GM18520 (cell line): ENCODE results near the gene MPDZ.

Experiments
- ATAC-seq: cut with Tn5 transposase; IDR thresholded peaks from one replicate; pipeline ENCODE4 v1.9.1; 2021; ENCODE audit not compliant: unreplicated experiment

The MPDZ gene

GRCh38 chr9:13142776-13143175, 136.7 kb downstream of the MPDZ start:
- ATAC-seq, result no peak

DNA sequence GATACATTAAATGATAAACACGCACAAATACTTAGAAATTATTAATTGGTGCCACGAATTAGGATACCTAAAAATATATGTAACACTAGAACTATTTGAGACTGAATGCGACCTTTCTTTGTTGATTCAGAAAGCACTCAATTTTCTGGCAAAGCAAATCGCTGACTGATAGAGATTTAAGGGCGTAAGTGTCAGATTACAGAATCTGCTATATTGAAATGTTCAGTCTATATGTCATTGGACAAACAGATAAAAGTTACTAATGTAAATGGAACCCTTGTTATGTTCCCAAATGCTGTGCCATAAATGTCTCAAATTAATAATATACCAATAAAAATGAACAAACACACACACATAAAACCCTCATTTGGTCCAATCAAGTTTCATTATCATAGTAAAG, 137.9 kb downstream of the MPDZ start:
- no peak for ATAC-seq

GRCh38 chr9:13140843-13141592, 138.5 kb downstream of the MPDZ start:
- ATAC-seq, result no peak

DNA sequence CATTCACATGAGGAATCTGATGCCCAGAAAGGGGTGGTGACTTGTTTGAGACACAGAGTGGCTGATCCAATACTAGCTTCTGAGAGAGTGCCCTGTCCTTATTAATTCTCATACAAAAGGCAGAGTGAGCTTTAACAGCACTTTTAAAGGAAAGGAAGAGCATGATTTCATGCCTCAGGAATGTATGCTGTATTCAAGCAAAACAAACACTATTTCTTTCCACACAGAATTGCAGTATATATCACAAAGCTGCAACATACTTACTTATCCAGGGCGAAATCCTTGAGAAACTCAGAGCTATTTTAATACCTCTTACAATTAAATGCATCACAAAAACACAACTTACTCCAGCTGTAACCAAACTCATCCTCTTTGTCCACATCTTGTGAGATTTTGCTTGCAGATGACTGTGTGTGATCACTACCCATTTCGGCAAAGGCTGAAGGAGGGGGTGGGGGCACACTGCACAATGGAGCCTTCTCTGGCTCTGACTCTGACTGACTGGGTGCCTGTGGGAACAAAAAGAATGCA, 139.8 kb downstream of the MPDZ start:
- no peak for ATAC-seq

DNA sequence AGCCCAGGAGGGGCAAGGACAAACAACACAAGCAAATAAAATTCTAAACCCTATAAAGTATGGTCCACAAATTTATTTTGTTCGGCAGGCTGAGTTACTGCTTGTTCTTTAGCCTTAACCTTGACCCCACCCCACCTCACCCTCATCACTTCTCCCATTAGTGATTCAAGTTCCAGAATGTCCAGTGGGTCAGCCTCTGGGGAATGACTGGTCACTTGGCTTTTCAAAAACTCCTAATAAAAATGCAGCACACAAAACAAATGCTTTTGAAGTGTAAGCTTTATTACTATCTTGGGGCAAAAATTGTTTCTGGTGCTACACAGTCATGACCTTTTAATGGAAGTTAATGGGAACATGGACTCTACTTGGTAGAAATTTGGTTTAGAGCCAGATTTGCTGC, 142.1 kb downstream of the MPDZ start:
- ATAC-seq, result no peak

- ATAC-seq, result no peak
Observed at GRCh38 chr9:13131991-13132390, 147.5 kb downstream of the MPDZ start.

DNA sequence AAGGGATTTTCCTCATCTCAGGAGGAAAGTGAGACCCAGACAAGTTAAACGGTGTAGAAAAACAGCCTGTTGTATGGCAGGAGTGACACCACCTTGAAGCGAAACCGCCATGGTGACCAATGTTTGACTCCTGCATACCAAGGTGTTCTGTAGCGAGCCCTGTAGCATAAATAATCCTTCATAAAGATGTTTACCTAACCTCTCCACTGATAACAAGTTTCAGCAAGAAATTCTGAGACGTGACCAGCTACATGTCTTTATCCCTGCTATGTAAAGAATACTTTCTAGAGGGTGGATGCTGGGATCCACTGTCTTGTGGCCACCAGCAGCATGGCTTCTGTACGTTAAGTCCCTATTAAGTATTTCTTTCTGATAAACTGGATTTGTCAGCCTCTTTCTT, 148.1 kb downstream of the MPDZ start:
- no peak for ATAC-seq

GRCh38 chr9:13128266-13128860, 151.1 kb downstream of the MPDZ start:
- no peak for ATAC-seq

GRCh38 chr9:13127131-13127530, 152.4 kb downstream of the MPDZ start:
- no peak for ATAC-seq

GRCh38 chr9:13125261-13125660, 154.2 kb downstream of the MPDZ start:
- no peak for ATAC-seq

DNA sequence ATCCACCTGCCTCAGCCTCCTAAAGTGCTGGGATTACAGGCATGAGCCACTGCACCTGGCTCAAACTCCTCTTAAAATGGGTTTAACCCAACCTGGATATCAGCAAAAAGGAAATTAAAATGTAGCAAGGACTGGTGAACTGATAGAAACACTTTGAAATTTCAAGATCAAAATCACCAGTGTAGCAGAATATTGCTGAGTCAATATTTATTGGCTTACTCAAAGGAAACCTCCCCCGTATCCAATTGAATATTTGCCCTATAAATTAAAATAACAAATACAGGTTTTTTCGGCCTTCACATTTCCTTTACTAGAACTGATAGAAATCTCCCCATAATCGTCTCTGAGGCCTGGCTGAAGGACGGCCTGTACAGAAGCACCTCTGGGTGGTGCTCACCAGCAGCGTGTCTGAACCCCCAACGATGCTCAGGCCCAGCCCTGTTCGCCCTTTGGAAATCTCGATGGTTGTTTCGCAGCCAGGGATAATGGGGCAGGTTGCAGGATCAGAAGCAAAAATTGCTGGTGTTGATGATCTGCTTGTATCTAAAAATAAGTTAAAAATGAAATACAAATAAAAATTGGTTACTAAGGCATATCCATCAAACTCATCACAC, 156.6 kb downstream of the MPDZ start:
- no peak for ATAC-seq

- no peak for ATAC-seq
Observed at GRCh38 chr9:13118313-13118712, 161.2 kb downstream of the MPDZ start.

- no peak for ATAC-seq
Observed at GRCh38 chr9:13116292-13116691, 163.2 kb downstream of the MPDZ start.

DNA sequence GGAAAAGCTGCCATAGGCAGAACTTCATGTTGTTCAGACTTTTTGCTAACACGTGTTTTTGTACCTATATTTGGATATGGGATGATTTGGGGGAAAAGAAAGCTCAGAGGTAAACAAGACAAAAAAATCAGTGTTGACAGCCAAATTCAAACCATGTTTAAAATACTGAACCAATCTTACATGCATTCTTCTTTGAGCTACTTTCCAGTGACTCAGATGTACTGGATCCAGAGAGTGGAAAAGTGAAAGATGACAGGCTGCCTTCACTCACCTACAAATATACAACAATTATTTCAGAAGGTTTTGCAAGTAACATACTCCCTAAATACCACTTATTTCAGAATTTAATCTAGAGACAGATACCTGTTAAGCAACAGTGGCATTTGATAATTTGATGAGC, 165.7 kb downstream of the MPDZ start:
- ATAC-seq, result no peak

DNA sequence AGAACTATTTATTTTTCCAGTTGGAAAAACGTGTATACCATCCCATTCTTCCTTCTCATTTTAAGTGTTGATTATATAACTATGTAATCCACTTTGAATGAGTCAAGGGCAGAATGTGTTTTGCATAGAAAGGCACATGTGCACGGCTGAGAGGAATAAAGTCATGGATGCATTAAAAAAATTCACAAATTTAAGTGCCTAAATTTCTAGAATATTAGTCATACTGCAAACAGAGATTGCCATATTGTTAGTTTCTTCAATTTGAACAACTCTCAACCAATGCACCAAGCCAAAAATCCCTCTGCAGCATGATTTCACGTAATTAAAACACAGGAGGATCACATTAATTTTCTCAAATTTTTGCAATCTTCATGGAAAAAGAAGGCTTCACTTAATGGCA, 166.3 kb downstream of the MPDZ start:
- no peak for ATAC-seq

GRCh38 chr9:13111778-13112177, 167.7 kb downstream of the MPDZ start:
- no peak for ATAC-seq

DNA sequence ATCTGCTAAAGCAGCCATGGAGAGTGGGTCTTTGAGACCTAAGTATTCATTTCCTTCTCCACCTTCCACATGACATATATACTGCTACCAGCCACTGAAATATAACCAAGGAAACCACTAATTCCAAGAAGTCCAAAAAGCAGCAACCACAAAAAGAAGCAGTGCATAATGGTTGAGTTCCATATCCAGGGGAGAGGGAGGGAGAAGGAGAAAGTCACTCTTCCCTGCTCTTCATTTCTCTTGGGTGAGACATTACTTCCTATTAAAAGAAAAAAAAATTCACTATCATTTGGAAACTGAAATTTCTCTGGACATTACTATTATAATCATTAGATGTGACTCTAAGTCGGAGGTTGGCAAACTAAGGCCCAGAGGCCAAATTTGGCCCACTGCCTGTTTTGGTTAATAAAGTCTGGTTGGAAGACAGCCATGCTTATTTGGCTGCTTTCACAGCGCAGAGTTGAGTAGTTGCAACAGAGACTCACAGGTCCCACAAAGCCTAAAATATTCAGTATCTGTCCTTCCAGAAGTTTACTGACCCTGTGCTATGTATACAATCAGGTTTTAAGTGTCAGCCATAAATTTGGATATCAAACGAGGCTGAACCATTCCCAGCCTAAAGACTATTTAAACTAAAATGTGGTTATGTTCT, 168.6 kb downstream of the MPDZ start:
- ATAC-seq, result no peak

DNA sequence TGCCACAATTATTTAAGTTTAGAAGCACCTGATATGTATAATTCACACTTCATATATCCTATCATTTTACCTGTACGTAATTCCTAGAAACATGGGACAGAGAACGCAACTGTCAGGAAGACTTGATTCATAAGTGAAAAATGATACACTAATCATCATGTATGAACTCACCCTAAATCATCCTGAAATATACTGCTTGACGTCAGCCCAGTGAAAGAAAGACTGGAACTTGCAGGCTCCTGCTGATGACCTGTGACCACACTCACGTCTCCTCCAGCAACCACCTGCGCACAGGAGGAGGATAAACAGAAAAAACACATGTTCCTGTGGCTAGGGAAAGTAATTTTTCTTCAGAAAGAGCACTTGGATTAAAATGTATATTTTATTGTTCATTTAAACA, 169.7 kb downstream of the MPDZ start:
- no peak for ATAC-seq

GRCh38 chr9:13107008-13107407, 172.5 kb downstream of the MPDZ start:
- ATAC-seq, result no peak

DNA sequence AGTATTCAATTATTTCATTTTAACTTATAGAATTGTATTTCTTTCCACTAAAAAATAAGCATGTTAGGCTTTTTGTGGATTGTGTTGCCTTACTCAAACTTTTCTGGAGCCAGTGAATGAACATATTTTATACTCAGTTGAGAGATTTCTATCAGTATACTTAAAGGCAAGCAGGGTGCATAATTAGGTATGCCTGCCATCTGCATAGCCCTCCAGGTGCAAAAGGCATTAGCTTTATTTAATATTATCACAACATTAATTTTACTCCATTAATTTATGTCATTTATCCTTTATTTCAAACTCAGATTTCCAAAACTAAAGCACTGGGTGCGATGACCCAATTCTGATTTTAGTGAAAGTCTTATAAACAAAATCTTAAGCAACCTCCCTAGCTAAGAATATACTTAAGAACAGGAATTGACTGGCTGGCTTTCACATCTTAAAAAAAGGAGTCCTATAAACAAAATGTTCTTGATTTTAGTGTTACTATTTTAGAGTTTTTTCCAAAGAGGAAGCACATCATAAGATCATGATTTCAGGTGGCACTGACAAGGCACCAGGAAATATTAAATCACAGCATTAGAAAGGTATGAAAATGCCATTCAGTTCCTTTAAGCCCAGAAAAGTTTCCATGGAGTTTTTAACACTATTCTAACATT, 178.4 kb downstream of the MPDZ start:
- no peak for ATAC-seq

DNA sequence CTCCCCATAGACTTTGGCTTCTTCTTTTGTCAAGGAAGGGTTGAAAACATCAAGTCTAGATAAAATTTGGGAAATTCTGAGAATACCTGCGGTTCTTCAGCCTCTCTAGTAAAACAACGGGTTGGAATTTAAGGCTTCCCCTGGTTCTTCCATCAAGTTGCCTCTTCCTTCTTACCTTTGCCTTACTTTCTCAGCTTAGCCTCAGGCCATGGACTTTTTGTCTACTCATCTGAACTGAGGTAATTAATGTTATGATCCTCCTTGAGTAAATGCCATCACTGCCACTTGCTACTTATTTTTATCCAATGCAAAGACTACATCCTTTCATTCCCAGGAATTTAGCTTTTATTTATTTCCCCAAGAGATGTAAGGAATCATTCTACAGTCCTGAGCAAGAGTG, 184.4 kb downstream of the MPDZ start:
- no peak for ATAC-seq
